ENCODE results near the gene DDX27. TPM values are rescaled to one million over a fixed set of nuclear protein-coding genes. Genes with fewer than 3 reads are reported as not detected.

DDX27 gene
- total and polyA plus RNA-seq, 12 donors: 11.0 to 26.2 (median 13.2) TPM

DNA sequence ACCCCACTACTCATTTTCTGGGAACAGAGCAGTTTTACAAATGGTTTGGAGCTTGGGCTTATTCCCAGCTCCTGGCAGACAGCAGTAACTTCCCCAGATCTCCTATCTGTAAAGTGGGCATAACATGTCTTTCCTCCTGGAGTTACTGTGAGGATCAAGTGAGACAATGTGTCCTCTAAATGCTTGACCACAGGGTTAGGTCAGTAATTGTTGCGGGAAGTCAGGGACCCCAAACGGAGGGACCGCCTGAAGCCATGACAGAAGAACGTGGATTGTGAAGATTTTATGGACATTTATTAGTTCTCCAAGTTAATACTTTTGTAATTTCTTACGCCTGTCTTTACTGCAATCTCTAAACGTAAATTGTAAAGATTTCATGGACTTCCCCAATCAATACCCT, 73.9 kb downstream of the DDX27 start:
- TF ChIP-seq, protein P1, sequence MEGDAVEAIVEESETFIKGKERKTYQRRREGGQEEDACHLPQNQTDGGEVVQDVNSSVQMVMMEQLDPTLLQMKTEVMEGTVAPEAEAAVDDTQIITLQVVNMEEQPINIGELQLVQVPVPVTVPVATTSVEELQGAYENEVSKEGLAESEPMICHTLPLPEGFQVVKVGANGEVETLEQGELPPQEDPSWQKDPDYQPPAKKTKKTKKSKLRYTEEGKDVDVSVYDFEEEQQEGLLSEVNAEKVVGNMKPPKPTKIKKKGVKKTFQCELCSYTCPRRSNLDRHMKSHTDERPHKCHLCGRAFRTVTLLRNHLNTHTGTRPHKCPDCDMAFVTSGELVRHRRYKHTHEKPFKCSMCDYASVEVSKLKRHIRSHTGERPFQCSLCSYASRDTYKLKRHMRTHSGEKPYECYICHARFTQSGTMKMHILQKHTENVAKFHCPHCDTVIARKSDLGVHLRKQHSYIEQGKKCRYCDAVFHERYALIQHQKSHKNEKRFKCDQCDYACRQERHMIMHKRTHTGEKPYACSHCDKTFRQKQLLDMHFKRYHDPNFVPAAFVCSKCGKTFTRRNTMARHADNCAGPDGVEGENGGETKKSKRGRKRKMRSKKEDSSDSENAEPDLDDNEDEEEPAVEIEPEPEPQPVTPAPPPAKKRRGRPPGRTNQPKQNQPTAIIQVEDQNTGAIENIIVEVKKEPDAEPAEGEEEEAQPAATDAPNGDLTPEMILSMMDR (IDR thresholded peaks at IDR 0.05): no peak
- Histone ChIP-seq H3K4me1 (peaks cover 0 to 11% (median 0%) of the 10 kb centered on the region in 9 donors), H3K36me3 (peaks cover 0 to 59% (median 44%) of the 10 kb centered on the region in 9 donors), H3K4me3 (no peak overlapping the region), H3K27me3 (no peaks in the 10 kb centered on the region), H3K9me3 (peaks cover 0 to 6% (median 0%) of the 10 kb centered on the region in 11 donors), H3K27ac (no peak overlapping the region)
- WGBS, 2 donors: 96 to 98% methylated on average over 6 of the region's 6 CpGs
- no peak for DNase-seq
- intact Hi-C loops (cut with DNase I): no loop called here
- ATAC-seq: no peak

Other genes with a start within 250 kb of the DDX27 start
- gene CSE1L, start 173.1 kb upstream of the DDX27 start, total RNA-seq: 10 to 100 TPM; 27.8 to 47.6 (median 39.9) TPM
- gene CSE1L, start 173.1 kb upstream of the DDX27 start, polyA plus RNA-seq: 10 to 100 TPM; 16.2 to 37.6 TPM
- 10 to 100 TPM; 52.2 to 94.3 (median 72.6) TPM for gene STAU1, start 31.1 kb upstream of the DDX27 start, total RNA-seq
- gene STAU1, start 31.1 kb upstream of the DDX27 start, polyA plus RNA-seq: 10 to 100 TPM; 18.0 to 31.3 TPM
- 10 to 100 TPM; 18.9 to 49.5 (median 24.8) TPM for gene ZNFX1, start 58.6 kb downstream of the DDX27 start, total RNA-seq
- 1 to 10 TPM; 7.8 to 8.5 TPM for gene ZNFX1, start 58.6 kb downstream of the DDX27 start, polyA plus RNA-seq